ENCODE data around the gene PAPOLA.

DNA sequence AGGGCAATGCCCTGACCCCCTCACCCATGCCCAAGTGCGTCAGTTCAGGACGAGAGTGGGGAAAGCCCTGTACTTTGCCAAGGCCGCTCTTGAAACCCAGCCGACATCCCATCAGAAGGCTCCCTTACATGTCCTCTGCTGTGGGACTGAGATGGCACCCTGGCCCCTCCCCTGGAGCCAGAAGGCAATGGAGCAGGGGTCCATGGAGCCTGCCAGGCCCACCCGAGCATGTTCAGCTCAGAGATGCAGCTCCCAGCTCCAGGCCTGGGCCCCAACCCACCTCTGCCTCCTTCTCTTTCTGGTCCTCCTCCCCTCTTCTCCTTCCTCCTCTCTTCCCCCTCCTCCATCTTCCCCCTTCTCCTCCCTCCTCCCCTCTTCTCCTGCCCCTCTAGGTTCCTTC, 95.5 kb downstream of the PAPOLA start:
- TF ChIP-seq, protein P1, sequence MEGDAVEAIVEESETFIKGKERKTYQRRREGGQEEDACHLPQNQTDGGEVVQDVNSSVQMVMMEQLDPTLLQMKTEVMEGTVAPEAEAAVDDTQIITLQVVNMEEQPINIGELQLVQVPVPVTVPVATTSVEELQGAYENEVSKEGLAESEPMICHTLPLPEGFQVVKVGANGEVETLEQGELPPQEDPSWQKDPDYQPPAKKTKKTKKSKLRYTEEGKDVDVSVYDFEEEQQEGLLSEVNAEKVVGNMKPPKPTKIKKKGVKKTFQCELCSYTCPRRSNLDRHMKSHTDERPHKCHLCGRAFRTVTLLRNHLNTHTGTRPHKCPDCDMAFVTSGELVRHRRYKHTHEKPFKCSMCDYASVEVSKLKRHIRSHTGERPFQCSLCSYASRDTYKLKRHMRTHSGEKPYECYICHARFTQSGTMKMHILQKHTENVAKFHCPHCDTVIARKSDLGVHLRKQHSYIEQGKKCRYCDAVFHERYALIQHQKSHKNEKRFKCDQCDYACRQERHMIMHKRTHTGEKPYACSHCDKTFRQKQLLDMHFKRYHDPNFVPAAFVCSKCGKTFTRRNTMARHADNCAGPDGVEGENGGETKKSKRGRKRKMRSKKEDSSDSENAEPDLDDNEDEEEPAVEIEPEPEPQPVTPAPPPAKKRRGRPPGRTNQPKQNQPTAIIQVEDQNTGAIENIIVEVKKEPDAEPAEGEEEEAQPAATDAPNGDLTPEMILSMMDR (IDR thresholded peaks at IDR 0.05): no peak
- TF ChIP-seq POLR2A (IDR thresholded peaks at IDR 0.05): no peak

Data from Peyer's patch (tissue), 4 donors.